Activated naive CD4-positive, alpha-beta T cell treated with Interleukin-2 at 50 U/mL for 16 hours (primary cell): ENCODE results near the gene SLC13A5.
"Not testable (repeated sequence)": the region's sequence is repeated elsewhere in the genome, so short reads cannot be mapped to it uniquely, and the experiment has no call there.

Experiments
- DNase-seq: peaks from one replicate; pipeline ENCODE4 v3.0.0-alpha.2; 2020

SLC13A5 gene

DNA sequence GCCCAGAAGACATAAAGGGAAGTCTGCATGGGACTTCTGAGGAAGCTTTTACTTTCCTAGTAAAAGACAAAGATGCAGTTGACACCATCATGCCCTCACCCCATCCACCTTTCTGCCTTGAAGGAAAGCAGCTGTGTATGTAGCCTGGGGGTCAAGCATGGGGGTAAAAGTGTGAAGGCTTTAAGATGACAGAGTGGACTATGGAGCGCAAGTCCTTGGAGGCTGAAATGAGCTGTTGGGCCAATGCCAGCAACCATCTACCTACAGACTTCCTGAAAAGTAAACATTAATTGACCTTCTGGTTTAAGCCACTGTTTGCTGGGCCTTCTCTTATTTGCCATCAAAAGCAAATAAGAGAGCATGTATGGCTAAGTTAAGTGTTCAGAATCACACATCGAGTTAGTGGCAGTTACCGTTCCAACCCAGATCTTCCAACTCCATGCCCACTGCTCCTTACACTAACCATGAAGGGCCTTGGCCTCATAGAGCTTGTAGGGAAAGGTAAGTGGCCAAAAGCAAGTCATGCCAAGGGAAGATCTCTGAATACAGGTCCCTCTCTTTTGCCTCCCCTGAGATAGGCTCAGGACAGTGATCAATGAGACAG lies 30.0 kb downstream of the SLC13A5 start:
- no peak for DNase-seq

DNA sequence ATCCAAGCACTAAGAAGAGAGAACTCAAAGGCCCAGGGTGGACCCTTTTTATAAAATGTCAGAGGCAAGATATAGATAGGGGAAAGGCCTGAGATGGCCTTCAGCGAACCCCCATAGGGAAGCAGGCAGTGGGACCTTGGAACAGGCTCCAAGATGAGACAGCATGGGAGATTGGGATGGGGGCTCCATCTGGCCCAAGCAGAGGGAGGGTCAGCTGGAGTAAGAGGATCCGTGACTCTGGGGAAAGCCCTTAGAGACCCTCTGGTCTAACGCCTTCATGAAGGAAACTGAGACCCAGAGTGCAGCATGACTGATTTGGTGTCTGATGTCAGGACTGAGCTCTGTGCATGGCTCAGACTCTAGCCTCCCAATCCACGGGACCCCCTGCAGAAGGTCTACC lies 30.8 kb downstream of the SLC13A5 start:
- no peak for DNase-seq

DNA sequence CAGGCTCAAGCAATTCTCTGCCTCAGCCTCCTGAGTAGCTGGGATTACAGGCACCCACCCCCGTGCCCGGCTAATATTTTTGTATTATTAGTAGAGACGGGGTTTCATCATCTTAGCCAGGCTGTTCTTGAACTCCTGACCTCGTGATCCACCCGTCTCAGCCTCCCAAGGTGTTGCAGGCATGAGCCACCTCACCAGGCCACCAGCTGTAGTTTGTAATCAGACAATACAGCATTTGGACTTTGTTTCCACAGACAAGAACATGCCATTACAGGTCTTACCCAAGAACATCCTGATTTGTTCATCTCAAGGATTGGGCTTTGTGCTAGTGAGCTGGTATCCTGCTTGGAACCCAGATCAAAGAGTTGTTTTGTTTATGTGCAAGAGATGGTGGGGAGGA lies 31.5 kb downstream of the SLC13A5 start:
- DNase-seq, result no peak

DNA sequence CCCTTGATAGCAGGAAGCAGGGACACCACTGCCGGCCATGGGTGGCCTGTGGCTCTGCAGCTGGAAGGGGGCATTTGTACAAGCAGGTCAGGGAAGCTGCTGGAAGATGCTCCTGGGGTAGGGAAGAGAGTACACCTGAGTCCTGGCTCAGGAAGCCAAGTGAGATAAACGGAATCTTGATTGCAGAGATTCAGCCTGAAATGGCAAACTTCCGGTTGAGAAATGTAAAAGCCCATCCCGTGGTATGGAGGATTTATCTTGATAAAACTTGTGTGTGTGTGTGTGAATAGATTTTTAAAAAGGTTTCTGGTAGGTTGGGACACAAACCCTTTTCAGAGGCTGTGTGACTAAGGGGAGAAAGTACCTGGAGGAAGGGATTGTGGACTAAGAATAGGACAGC lies 32.0 kb downstream of the SLC13A5 start:
- no peak for DNase-seq

DNA sequence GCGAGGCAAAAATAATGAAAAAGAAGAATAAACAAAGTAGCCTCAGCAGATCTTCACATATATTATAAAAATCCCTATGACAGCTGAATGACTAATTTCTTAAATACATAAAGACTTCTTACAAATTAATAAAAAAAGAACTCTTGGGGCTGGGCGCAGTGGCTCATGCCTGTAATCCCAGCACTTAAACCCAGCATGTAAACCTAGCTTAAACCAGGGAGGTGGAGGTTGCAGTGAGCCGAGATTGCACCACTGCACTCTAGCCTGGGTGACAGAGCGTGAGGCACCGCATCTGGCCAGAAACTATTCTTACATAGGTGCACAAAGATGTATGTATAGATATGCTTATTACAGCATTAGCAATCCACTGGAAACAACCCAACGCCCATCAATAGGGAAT lies 33.9 kb downstream of the SLC13A5 start:
- DNase-seq, result no peak

DNA sequence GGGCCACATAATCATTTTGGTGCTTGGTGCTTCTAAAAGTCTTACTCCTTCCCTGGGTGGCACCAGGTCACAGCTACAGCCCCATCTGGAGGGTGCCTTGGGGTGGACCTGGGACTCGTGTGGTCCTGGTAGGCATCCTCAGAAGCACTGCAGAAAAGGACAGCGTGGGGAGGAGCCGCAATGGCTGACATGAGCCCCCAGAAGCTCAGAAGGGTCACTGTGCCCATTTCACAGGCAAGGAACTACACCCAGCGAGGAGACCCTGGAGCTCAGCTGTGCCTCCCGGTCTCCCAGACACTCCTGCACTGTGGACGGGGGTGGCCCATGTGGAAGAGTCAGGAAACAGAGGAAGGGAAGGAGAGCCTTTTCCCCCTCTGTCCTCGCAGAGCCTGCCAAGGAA lies 35.2 kb downstream of the SLC13A5 start:
- DNase-seq, result no peak

DNA sequence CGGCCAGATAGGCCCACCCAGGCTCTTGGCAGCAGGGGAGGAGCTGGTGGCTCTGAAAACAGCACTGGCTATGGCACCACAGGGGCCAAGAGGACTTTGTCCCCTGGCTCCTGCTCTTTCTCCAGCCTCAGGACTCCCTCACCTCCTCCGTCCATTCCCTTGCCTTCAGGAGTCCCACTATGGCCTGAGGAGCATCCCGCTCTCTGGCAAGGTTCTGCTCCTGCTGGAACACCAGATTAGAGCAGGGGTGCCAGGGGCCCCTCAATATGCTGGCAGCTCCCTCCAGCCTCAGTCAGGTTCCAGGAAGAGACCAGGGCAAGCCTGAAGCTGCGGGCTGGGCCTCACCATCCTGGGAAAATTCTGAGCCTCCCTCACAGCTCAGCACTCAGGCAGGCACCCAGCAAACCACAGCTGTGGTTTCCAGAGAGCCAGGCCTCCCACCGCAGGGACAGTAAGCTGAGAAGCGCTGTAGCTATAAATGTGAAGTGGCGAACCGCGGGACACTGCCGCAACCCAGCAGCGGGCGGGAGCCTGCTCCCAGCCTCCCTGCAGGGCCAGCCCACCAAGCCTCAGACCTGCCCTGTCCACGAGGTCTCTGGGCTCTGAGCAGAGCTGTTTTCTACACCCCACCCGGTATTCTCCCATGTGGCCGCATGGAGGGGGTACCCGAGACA lies 35.9 kb downstream of the SLC13A5 start:
- DNase-seq, result no peak

DNA sequence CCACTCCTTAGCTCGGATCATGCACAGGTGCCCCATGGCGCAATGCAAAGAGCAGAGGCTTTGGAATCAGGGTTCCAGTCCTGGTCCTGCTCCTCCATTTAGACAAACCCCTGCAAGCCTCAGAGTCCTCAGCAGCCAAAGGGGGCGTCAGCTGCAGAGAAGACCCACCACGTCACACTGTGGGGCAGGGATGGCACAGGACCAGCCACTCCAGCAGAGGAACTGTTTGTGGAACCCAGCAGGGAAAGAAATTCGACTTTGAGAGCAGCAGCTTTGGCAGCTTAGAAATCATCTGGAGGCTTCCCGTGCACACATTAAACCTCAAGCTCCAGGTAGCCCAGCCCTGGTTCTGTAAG lies 36.4 kb downstream of the SLC13A5 start:
- DNase-seq, result no peak

DNA sequence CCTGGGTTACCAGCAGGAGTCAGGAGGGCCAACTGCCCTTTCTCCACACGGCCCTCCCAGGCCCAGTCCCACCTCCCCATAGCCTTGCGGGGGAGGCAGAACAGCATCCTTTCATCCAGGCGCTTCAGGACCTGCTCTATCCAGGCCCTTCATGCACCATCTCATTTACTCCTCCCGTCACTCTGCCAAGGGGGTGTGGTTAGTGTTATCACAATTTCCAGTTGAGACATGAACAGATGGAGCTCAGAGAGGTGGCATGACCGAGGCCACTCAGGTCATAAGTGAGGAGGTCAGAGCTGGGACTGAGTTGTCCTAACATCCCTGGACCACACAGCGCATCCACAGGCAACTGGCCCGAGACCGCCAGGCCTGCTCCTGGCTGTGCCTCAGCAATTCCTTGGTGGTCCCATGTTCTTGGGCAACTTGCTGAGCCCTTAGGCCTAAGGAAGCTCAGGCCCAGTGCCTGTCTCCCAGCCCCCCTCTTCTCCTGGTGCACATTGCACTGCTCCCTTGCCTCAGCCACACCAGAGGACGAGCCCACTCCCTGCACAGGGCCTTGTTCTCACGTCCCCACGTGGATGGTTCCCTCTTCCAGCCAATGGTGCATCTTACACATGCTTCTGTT lies 37.9 kb downstream of the SLC13A5 start:
- no peak for DNase-seq

DNA sequence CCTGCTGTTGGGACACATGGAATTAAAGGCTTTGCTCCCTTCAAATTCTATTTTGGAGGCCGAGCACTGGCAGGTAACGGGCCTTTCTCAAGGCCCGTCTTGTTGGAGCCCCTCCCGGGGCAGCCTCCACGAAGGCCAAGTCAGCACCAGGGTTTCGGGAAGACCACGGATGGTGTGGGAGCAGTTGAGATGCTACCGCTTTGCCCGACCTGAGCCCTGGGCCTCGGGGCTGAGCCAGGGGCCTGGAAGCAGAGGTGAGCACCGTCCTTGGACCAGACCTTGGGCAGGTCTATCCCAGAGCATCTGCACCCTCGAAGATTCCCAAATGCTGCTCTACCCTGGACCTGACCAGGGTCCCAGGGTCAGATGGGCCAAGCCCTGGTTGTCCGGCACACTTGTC lies 38.6 kb downstream of the SLC13A5 start:
- DNase-seq, result no peak

DNA sequence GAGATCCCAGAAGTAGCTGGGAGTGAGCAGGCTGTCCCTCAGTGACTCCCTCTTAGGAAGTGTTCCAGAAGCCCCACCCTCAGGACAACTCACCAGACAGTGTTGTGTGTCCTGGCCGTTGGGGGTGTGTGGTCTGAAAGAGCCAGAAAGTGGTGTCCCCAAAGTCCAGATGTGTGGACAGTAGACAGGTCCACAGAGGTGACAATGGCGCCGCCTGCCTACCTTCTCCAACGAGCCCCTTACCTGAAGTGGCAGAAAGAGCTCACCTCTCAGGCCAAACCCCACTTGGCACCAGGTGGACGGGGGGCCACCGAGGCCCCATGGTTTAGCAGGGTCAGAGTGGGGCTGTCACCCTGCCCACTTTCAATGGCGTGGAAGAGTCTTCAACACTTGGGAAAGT lies 41.7 kb downstream of the SLC13A5 start:
- DNase-seq, result no peak

DNA sequence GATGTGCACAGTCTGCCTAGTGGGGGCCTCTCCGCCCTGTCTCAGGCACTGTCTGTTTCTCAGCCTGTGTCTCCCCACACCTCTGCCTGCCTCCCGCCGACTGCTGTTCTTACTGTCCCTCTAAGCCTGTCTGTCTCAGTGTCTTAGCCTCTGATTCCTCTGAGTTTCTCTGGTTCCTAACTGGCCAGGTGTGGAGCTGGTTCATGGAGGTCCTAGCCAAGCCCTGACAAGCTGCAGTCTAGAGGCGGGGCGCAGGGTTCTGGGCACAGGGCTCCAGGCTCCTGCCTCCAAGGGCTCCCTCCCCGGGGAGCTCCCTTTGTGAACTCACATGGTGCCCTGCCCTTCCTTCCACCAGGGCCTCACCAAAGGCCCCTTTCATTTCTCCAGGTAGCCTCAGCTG lies 42.2 kb downstream of the SLC13A5 start:
- DNase-seq, result no peak

DNA sequence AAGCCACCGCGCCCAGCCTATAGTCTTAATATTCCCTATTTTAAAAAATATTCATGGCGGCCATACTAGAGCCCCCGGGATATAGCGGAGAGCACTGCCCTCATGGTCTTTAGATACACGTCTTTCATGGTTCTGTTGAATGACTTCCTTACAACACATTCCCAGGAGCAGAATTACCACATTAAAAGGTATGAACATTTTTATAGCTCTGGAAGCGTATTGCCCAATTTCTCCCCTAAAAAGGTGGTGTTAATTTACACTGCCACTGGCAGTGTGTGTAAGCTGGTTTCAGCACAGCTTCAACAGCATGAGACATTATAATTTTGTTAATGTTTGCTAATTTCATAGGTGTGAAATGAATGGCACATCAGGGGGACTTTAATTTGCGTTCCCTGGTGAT lies 42.6 kb downstream of the SLC13A5 start:
- no peak for DNase-seq

DNA sequence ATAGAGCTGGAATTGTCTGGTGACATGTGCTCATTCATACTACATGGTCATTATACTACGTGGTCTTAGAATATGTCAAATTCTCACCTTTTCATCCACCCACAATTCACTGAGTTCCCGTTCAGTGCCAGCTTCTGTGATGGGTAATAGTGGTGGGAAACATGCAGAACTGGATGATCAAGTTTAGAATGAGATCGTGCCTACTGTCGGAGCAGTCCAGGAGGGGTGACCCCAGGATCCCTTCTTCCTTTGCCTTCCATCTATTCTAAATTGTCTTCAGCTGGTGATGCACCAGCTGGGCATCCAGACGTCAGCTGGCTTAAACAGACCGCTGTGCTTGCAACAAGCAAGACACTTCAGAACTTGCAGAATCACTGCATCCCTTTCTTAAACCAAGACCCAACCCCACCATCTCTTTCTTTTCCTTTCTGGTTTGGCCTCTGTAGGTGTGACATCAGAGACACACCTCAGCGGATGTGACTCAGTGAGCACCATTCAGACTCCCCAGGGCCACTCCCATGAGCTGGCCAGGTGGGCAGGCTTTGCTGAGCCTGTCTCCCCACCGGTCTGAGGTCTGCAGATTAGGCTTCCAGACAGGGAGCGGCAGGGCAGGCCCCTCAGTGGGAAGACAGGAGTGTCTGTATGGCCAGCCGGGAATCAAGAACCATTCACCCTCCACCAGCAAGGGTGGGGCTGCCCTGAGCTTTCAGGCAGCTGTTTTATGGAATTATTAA lies 43.5 kb downstream of the SLC13A5 start:
- no peak for DNase-seq

DNA sequence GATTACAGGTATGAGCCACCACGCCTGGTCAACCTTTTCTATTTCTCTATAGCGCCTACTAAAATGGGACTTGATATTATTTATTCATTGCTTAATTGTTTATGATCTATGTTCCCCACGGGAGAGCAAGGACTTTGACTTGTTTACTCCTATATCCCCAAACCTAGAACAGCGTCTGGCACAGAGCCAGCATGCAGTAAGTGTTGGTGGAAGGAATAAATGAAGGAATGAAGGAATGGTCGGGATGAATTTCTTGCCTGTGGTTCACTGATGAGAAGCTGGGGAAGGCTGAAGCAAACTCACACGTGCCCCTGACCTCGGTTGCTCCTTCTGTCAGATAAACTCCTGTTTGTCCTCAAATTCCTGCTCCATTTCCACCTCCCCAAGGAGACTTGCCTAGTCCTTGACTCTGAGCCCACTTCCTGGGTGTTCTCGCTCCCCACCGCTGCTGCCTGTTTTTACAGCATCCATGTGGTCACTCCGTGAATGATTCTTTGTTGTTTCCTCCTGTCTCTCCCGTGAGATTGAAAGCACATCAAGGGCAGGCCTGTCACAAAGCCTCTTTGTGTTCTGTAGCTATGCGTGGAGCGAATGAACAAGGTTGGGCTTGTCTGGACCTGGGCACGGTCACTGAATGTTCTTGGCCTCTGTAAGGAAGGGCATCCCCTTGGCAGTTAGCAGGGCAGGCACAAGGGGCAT lies 44.3 kb downstream of the SLC13A5 start:
- no peak for DNase-seq

DNA sequence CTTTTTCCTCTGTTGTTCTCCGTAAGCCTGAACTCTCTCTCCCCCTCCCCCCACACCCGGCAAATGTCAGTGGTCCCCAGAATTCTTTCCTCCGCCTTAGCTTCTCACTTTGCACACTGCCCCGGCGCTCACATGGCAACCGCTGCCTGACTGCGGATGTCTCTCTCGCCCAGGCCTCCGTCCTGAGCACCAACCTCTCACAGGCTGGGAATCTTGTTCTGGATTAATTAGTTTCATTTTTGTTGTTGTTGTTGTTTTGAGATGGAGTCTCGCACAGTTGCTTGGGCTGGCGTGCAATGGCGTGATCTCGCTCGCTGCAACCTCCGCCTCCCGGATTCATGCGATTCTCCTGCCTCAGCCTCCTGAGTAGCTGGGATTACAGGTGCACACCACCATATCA lies 45.0 kb downstream of the SLC13A5 start:
- no peak for DNase-seq

DNA sequence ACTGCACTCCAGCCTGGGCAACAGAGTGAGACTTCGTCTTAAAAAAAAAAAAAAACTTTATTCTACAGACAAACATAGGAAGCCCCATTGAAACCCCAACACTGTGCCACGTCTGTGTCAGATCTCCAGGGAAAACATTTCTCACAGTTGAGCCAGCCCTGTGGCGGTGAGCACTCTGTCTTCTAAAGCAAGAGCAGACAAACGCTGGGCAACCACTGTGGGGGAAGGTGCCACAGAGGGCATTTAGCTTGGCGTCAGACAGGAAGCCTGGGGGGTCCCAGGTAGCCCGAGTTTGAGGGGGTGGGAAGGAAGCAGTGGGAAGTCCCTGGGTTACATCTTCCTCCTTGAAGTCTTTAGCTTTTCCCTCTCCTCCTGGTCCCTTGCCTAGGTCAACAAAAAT lies 45.7 kb downstream of the SLC13A5 start:
- DNase-seq, result no peak

DNA sequence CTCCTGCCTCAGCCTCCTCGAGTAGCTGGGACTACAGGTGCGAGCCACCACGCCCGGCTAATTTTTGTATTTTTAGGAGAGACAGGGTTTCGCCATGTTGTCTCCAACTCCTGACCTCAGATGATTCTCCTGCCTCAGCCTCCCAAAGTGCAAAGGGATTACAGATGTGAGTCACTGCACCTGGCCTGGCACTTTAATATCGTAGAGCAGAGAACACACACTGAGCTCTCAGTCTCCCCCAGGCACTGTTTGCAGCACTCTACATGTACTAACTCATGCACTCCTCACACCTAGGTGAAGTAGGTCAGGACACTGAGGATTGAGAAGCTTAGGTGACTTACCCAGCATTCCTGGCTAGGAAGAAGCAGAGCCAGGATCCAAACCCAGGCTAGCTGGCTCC lies 46.6 kb downstream of the SLC13A5 start:
- no peak for DNase-seq

DNA sequence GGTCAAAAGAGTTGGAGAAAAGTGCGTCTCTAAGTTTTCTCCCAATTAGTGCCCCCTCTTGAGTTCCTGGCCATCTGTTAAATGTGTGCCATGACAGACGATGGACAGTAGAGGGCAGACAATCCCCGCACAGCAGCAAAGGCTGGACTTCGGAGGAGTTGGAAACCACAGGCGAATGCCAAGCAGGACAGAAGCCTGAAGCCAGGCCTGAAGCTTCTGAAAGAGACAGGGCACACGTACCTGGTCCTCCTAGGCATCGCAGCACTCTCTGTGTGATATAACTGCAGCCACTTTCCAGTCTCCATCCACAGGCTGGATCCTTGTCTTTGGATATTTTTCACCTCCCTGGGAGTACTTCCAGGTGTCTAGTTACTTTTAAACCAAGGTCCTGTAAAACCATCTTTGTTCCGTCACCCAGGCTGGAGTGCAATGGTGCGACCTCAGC lies 47.1 kb downstream of the SLC13A5 start:
- DNase-seq, result peak; percentile 37

DNA sequence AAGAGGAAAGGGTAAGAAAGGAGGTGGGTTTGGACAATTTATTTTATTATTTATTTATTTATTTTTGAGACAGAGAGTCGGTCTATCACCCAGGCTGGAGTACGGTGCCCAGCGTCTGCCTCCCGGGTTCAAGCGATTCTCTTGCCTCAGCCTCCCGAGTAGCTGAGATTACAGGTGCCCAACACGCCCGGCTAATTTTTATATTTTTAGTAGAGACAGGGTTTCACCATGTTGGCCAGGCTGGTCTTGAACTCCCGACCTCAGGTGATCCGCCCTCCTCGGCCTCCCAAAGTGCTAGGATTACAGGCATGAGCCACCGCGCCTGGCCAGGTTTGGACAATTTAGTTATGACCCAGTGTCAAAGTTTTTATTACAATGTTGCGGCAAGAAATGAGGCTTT lies 50.0 kb downstream of the SLC13A5 start:
- not testable (repeated sequence) for DNase-seq

DNA sequence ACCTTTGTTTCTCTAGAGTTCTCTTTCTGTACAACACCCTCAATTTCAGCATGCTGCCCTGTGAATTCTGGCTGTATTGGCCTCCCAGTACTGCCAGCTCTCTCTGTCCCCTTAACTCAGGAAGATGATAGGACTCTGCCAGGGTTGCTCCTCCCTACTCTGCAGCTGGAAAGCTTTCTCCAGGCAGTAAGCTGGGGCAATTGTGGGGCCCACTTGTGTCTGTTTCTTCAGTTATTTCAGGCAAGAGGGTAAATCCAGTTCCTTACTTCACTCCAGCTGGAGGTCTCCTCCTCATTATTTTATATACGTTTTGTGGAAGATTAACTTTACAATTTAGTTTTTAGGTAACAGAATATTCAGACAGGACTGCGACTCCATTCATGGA lies 51.7 kb downstream of the SLC13A5 start:
- DNase-seq, result no peak

DNA sequence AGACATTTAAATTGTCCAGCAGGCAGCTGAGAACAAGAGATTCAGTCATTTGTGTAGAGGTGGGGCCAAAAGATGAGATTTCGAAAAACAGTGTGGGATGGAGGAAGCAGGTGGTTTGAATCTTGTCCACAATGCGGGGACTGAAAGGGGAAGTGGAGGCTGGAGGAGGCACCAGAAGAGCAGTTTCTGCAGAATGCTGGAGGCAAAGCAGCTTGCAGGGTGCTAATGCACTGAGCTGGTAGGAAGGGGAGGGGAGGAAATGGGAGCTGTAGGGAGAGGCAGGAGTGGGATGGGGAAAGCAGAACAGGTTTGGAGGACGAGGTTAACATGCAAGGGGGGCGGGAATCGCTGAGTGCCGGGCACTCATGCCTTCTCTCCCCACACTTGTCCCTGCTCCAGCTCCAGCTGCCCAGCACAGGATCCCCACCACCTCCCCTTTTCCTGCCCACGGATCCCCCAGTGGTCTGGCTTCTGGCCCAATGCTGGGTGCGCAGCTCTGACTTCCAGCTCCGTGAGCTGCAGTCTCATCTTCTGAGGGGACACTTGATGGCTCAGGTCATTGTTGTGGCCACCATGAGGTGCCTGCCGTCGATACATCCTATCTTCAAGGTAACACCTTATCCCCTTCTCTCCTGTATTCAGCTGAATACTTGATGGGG lies 52.2 kb downstream of the SLC13A5 start:
- DNase-seq, result no peak

DNA sequence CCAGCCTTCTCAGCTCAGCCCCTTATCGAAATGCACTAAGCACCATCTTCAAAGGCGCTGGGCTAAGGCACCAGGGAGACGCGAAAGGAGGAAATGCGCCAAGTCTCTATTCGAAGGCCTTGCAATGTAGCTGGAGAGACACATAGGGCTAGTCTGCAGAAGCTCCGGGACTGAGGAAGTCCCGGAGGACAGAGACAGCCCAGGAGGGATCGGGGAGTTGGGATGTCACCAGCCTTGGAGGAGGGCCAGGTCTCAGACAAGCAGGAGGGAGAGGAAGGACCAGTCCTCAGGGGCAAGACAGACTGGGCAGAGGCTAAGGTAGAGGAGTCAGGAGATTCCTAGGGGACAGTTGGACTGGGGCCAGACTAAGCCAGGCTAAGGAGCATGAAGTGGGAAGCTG lies 53.1 kb downstream of the SLC13A5 start:
- no peak for DNase-seq
